Neuronal stem cell (in vitro differentiated cells): ENCODE data around the gene GPATCH1.
A peak's percentile ranks its signal among the peaks of the same experiment; 100 is the strongest.

Experiments used
- DNase-seq: peaks from one replicate; pipeline ENCODE4 v3.0.0-alpha.2; 2013; ENCODE audit warnings: low spot score
- H2AFZ ChIP-seq: one replicate; pipeline ENCODE4 v1.6.1; 2013; ENCODE audit warnings: mild to moderate bottlenecking, low read length, inconsistent platforms
- H2AK5ac ChIP-seq: 2 replicates; pipeline ENCODE4 v1.6.1; 2013; ENCODE audit warnings: low read depth, mild to moderate bottlenecking, inconsistent platforms, low read length, moderate library complexity, mixed read lengths
- H2BK120ac ChIP-seq: 2 replicates; pipeline ENCODE4 v1.6.1; 2013; ENCODE audit warnings: low read depth, mild to moderate bottlenecking, inconsistent platforms, low read length, moderate library complexity, mixed read lengths
- H2BK12ac ChIP-seq: one replicate; pipeline ENCODE4 v1.6.1; 2013; ENCODE audit warnings: low read length, inconsistent platforms
- H2BK15ac ChIP-seq: 2 replicates; pipeline ENCODE4 v1.6.1; 2013; ENCODE audit warnings: mild to moderate bottlenecking, low read length, inconsistent platforms, mixed read lengths
- H2BK5ac ChIP-seq: one replicate; pipeline ENCODE4 v1.6.1; 2013; ENCODE audit warnings: inconsistent platforms, mild to moderate bottlenecking, low read length, moderate library complexity
- H3K14ac ChIP-seq: one replicate; pipeline ENCODE4 v1.6.1; 2013; ENCODE audit warnings: low read length, inconsistent platforms
- H3K18ac ChIP-seq: 2 replicates; pipeline ENCODE4 v1.6.1; 2013; ENCODE audit warnings: low read length, inconsistent platforms
- H3K23ac ChIP-seq: 2 replicates; pipeline ENCODE4 v1.6.1; 2013; ENCODE audit warnings: low read depth, mild to moderate bottlenecking, mixed read lengths, low read length, inconsistent platforms; ENCODE audit not compliant: poor library complexity
- H3K27ac ChIP-seq: replicated peaks from 3 replicates; pipeline ENCODE4 v1.5.1; 2013; ENCODE audit warnings: low read length, inconsistent platforms
- H3K27me3 ChIP-seq, 3 experiments: 2 replicates each; pipeline ENCODE4 v1.6.1; 2013; ENCODE audit warnings: low read length in 3 of 3, mild to moderate bottlenecking in 2 of 3, inconsistent platforms in 1 of 3, low read depth in 1 of 3, mixed read lengths in 1 of 3, moderate library complexity in 1 of 3; ENCODE audit not compliant: control insufficient read depth in 3 of 3, insufficient read depth in 3 of 3
- H3K36me3 ChIP-seq, 2 donors: replicated peaks in 1 of 2; 2 replicates each; pipeline ENCODE4 v1.6.1; 2013; ENCODE audit warnings: low read length in 2 of 2; ENCODE audit not compliant: control insufficient read depth in 2 of 2, insufficient read depth in 2 of 2
- H3K4ac ChIP-seq: 2 replicates; pipeline ENCODE4 v1.6.1; 2013; ENCODE audit warnings: inconsistent platforms, mild to moderate bottlenecking, low read length, moderate library complexity
- H3K4me1 ChIP-seq, 2 donors: 1 replicate in 1 of 2; 2 replicates in 1 of 2; pipeline ENCODE4 v1.6.1; 2013; ENCODE audit warnings: low read length in 2 of 2, low read depth in 1 of 2; ENCODE audit not compliant: control insufficient read depth in 2 of 2, insufficient read depth in 1 of 2
- H3K4me2 ChIP-seq: one replicate; pipeline ENCODE4 v1.6.1; 2013; ENCODE audit warnings: mild to moderate bottlenecking, low read length, inconsistent platforms; ENCODE audit not compliant: insufficient read depth, poor library complexity, severe bottlenecking
- H3K4me3 ChIP-seq, 2 donors: 2 replicates each; pipeline ENCODE4 v1.5.1; 2013; ENCODE audit warnings: low read length in 2 of 2, mild to moderate bottlenecking in 2 of 2, inconsistent platforms in 1 of 2, moderate library complexity in 1 of 2
- H3K79me1 ChIP-seq: one replicate; pipeline ENCODE4 v1.6.1; 2013; ENCODE audit warnings: low read depth, mild to moderate bottlenecking, inconsistent platforms, low read length, moderate library complexity
- H3K9ac ChIP-seq: one replicate; pipeline ENCODE4 v1.6.1; 2013; ENCODE audit warnings: mild to moderate bottlenecking, low read depth, low read length, inconsistent platforms; ENCODE audit not compliant: poor library complexity
- H3K9me3 ChIP-seq, 2 donors: replicated peaks in 1 of 2; 2 replicates each; pipeline versions ENCODE3 to v1.6.1; 2013; ENCODE audit warnings: low read length in 2 of 2, mild to moderate bottlenecking in 2 of 2, inconsistent platforms in 1 of 2, low read depth in 1 of 2, mixed read lengths in 1 of 2, moderate library complexity in 1 of 2; ENCODE audit not compliant: control insufficient read depth in 2 of 2, insufficient read depth in 1 of 2
- H4K8ac ChIP-seq: one replicate; pipeline ENCODE4 v1.6.1; 2013; ENCODE audit warnings: low read depth, mild to moderate bottlenecking, inconsistent platforms, low read length, moderate library complexity
- H4K91ac ChIP-seq: one replicate; pipeline ENCODE4 v1.6.1; 2013; ENCODE audit warnings: low read length, low read depth, mild to moderate bottlenecking, inconsistent platforms; ENCODE audit not compliant: poor library complexity
- WGBS, 2 donors: extraction: QIAGEN DNeasy Blood & Tissue Kit; methylation state at CpG; one replicate each; pipeline ENCODE4 v1.1.7; 2013; ENCODE audit warnings: missing lambda C conversion rate in 2 of 2, mixed read lengths in 1 of 2; ENCODE audit not compliant: insufficient read length in 2 of 2, insufficient replicate concordance in 1 of 2; ENCODE audit errors: extremely low coverage in 2 of 2; 5-methylcytosine and 5-hydroxymethylcytosine counted together

Gene GPATCH1

DNA sequence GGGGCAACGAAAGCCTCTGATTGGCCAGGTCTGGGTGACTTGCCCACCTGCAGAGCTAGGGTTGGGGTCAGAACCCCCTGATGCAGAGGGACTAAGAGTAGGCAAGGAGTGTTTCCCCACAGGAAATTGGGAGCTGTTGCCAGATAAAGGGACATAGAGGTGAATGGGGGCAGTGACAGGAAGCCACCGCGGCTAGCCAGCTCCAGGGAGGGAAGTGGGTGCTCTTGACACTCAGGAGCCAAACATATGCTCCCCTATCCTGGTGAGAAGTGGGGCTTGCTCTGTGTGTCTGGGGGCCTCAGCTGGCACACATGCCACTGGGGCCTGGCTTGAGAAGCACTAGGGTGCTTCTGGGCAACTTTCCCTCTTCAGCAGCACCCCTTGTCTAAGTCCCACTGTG, 76.9 kb downstream of the GPATCH1 start:
- Histone ChIP-seq H2BK5ac (peak overlapping the region; percentile 60), H3K18ac (no peak overlapping the region), H3K9ac (no peak overlapping the region), H3K9me3 (peaks cover 0 to 11% of the 10 kb centered on the region in 2 donors), H3K27ac (no peak overlapping the region), H2AK5ac (no peak overlapping the region), H3K79me1 (peaks cover 2% of the 10 kb centered on the region), H3K27me3 (no peaks in the 10 kb centered on the region), H3K4ac (no peak overlapping the region), H2BK12ac (no peak overlapping the region), H2AFZ (no peak overlapping the region), H3K23ac (no peak overlapping the region), H4K91ac (no peak overlapping the region), H4K8ac (no peak overlapping the region), H3K4me1 (no peaks in the 10 kb centered on the region), H3K14ac (no peak overlapping the region), H2BK120ac (no peak overlapping the region), H3K4me2 (no peak overlapping the region), H3K4me3 (no peak overlapping the region), H2BK15ac (no peak overlapping the region), H3K36me3 (no peaks in the 10 kb centered on the region)
- no CpG with 5 or more reads among the region's 3 CpGs for WGBS, 2 donors
- no peak for DNase-seq

DNA sequence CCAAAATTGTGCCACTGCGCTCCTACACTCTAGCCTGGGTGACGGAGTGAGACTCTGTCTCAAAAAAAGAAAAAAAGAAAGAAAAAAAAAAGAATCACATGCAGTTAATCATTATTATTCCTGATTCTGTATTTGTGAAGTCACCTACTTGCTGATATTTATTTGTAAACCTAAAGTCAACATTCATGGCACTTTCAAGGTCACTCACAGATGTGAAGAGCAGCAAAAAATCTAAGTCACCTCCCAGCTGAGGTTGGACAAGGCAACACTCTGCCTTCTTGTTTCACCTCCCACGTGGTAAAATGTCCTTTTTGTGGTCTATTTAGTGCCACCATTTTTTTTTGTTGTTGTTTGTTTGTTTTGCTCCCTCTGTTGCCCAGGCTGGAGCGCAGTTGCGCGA, 77.4 kb downstream of the GPATCH1 start:
- Histone ChIP-seq H3K36me3 (no peaks in the 10 kb centered on the region), H4K8ac (no peak overlapping the region), H3K9me3 (peaks cover 0 to 11% of the 10 kb centered on the region in 2 donors), H2BK120ac (no peak overlapping the region), H3K9ac (no peak overlapping the region), H3K4me2 (no peak overlapping the region), H2BK15ac (no peak overlapping the region), H2AK5ac (no peak overlapping the region), H2BK5ac (peak overlapping the region; percentile 60), H3K4ac (no peak overlapping the region), H3K27ac (no peak overlapping the region), H3K4me3 (no peak overlapping the region), H2AFZ (no peak overlapping the region), H2BK12ac (no peak overlapping the region), H3K4me1 (no peaks in the 10 kb centered on the region), H3K14ac (no peak overlapping the region), H3K23ac (no peak overlapping the region), H3K79me1 (peaks cover 2% of the 10 kb centered on the region), H3K18ac (no peak overlapping the region), H3K27me3 (no peaks in the 10 kb centered on the region), H4K91ac (no peak overlapping the region)
- no peak for DNase-seq
- WGBS, 2 donors = no CpG with 5 or more reads among the region's 6 CpGs

DNA sequence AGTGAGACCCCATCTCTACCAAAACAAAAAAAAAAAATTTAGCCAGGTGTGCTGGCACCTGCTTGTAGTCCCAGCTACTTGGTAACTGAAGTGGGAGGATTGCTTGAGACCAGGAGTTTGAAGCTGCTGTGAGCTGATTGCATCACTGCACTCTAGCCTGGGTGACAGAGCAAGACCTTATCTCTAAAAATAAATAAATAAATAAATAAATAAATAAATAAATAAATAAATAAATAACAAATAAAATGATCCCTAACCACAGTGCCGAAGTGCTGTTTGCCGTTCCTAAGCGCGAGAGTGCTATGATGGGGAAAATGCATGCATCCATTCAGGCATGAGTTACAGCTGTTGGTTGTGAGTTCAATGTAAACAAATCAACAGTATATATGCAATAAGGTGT, 78.2 kb downstream of the GPATCH1 start:
- no peak for DNase-seq
- no peak overlapping the region for H2AFZ ChIP-seq
- no peaks in the 10 kb centered on the region for H3K36me3 ChIP-seq
- no peak overlapping the region for H2BK15ac ChIP-seq
- no peak overlapping the region for H3K9ac ChIP-seq
- peaks cover 0 to 11% of the 10 kb centered on the region in 2 donors for H3K9me3 ChIP-seq
- H3K79me1 ChIP-seq = peaks cover 2% of the 10 kb centered on the region
- no peak overlapping the region for H4K8ac ChIP-seq
- no peak overlapping the region for H2BK5ac ChIP-seq
- H3K27me3 ChIP-seq = no peaks in the 10 kb centered on the region
- WGBS, 2 donors = no CpG with 5 or more reads among the region's 4 CpGs
- H3K27ac ChIP-seq = no peak overlapping the region
- no peak overlapping the region for H3K4me2 ChIP-seq
- no peak overlapping the region for H3K4ac ChIP-seq
- H3K14ac ChIP-seq = no peak overlapping the region
- no peak overlapping the region for H4K91ac ChIP-seq
- no peak overlapping the region for H2BK12ac ChIP-seq
- H3K4me3 ChIP-seq = no peak overlapping the region
- H3K23ac ChIP-seq = no peak overlapping the region
- H2BK120ac ChIP-seq = no peak overlapping the region
- no peak overlapping the region for H2AK5ac ChIP-seq
- H3K4me1 ChIP-seq = no peaks in the 10 kb centered on the region
- no peak overlapping the region for H3K18ac ChIP-seq

DNA sequence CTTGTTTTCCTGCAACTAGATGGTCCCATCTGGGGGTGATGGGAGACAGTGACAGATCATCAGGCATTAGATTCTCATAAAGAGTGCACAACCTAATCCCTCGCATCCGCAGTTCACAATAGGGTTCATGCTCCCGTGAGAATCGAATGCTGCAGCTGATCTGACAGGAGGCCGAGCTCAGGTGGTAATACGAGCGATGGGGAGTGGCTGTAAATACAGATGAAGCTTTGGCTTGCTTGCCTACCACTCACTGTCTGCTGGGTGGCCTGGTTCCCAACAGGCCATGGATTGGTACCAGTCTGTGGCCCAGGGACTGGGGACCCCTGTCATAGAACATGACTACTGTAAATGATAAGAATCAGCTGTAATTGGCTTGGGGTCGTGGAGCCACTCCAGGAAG, 78.9 kb downstream of the GPATCH1 start:
- H3K27me3 ChIP-seq = no peaks in the 10 kb centered on the region
- H2AFZ ChIP-seq = no peak overlapping the region
- no peaks in the 10 kb centered on the region for H3K4me1 ChIP-seq
- peaks cover 2% of the 10 kb centered on the region for H3K79me1 ChIP-seq
- H2AK5ac ChIP-seq = no peak overlapping the region
- no peak overlapping the region for H4K8ac ChIP-seq
- H3K4me2 ChIP-seq = no peak overlapping the region
- no peak for DNase-seq
- H2BK12ac ChIP-seq = no peak overlapping the region
- H3K9me3 ChIP-seq = peaks cover 0 to 11% of the 10 kb centered on the region in 2 donors
- no peak overlapping the region for H3K4me3 ChIP-seq
- H3K18ac ChIP-seq = no peak overlapping the region
- no peak overlapping the region for H3K23ac ChIP-seq
- H3K36me3 ChIP-seq = no peaks in the 10 kb centered on the region
- no CpG with 5 or more reads among the region's 8 CpGs for WGBS, 2 donors
- no peak overlapping the region for H3K14ac ChIP-seq
- no peak overlapping the region for H4K91ac ChIP-seq
- no peak overlapping the region for H2BK120ac ChIP-seq
- H3K4ac ChIP-seq = no peak overlapping the region
- H2BK5ac ChIP-seq = no peak overlapping the region
- H3K27ac ChIP-seq = no peak overlapping the region
- H3K9ac ChIP-seq = no peak overlapping the region
- H2BK15ac ChIP-seq = no peak overlapping the region
